ENCODE results near the gene ST3GAL5. TPM values are rescaled to one million over a fixed set of nuclear protein-coding genes. Genes with fewer than 3 reads are reported as not detected.

The ST3GAL5 gene
- polyA plus RNA-seq, 2 donors = 1.9 to 3.2 TPM

- no peaks in the 10 kb centered on the region for H3K4me1 ChIP-seq (ENCODE audit: control insufficient read depth in 2 of 2, insufficient read depth in 2 of 2, low read length in 1 of 2)
- no peaks in the 10 kb centered on the region for H3K9me3 ChIP-seq (ENCODE audit: control insufficient read depth in 2 of 2, insufficient read depth in 1 of 2, low read depth in 1 of 2, low read length in 1 of 2)
- no peak overlapping the region for H3K27ac ChIP-seq (ENCODE audit: low read depth in 2 of 2, low read length in 1 of 2)
- H3K4me3 ChIP-seq (ENCODE audit: low read depth in 1 of 2, low read length in 2 of 2) = no peak overlapping the region
- no peaks in the 10 kb centered on the region for H3K27me3 ChIP-seq (ENCODE audit: control insufficient read depth in 1 of 2, insufficient read depth in 2 of 2, low read length in 2 of 2)
- H3K36me3 ChIP-seq (ENCODE audit: control insufficient read depth in 2 of 2, insufficient read depth in 2 of 2, low read length in 1 of 2) = no peaks in the 10 kb centered on the region
- 90 to 94% methylated on average over 6 of the region's 6 CpGs for WGBS, 2 donors
These were observed 17.2 kb downstream of the ST3GAL5 start for GRCh38 chr2:85871494-85872164.

- Histone ChIP-seq H3K4me3 (ENCODE audit: low read depth in 1 of 2, low read length in 2 of 2) (no peak overlapping the region), H3K36me3 (ENCODE audit: control insufficient read depth in 2 of 2, insufficient read depth in 2 of 2, low read length in 1 of 2) (no peaks in the 10 kb centered on the region), H3K4me1 (ENCODE audit: control insufficient read depth in 2 of 2, insufficient read depth in 2 of 2, low read length in 1 of 2) (no peaks in the 10 kb centered on the region), H3K9me3 (ENCODE audit: control insufficient read depth in 2 of 2, insufficient read depth in 1 of 2, low read depth in 1 of 2, low read length in 1 of 2) (no peaks in the 10 kb centered on the region), H3K27me3 (ENCODE audit: control insufficient read depth in 1 of 2, insufficient read depth in 2 of 2, low read length in 2 of 2) (no peaks in the 10 kb centered on the region), H3K27ac (ENCODE audit: low read depth in 2 of 2, low read length in 1 of 2) (no peak overlapping the region)
- WGBS, 2 donors = 94 to 98% methylated on average over 9 of the region's 9 CpGs
These were observed 20.0 kb downstream of the ST3GAL5 start for GRCh38 chr2:85868822-85869221.

- no peaks in the 10 kb centered on the region for H3K9me3 ChIP-seq (ENCODE audit: control insufficient read depth in 2 of 2, insufficient read depth in 1 of 2, low read depth in 1 of 2, low read length in 1 of 2)
- no peak overlapping the region for H3K4me3 ChIP-seq (ENCODE audit: low read depth in 1 of 2, low read length in 2 of 2)
- H3K27ac ChIP-seq (ENCODE audit: low read depth in 2 of 2, low read length in 1 of 2) = no peak overlapping the region
- H3K4me1 ChIP-seq (ENCODE audit: control insufficient read depth in 2 of 2, insufficient read depth in 2 of 2, low read length in 1 of 2) = no peaks in the 10 kb centered on the region
- no peaks in the 10 kb centered on the region for H3K27me3 ChIP-seq (ENCODE audit: control insufficient read depth in 1 of 2, insufficient read depth in 2 of 2, low read length in 2 of 2)
- H3K36me3 ChIP-seq (ENCODE audit: control insufficient read depth in 2 of 2, insufficient read depth in 2 of 2, low read length in 1 of 2) = no peaks in the 10 kb centered on the region
- 88 to 95% methylated on average over 11 of the region's 11 CpGs for WGBS, 2 donors
These were observed 21.1 kb downstream of the ST3GAL5 start for GRCh38 chr2:85867556-85868292.

GRCh38 chr2:85867121-85867520, 21.7 kb downstream of the ST3GAL5 start:
- Histone ChIP-seq H3K4me1 (ENCODE audit: control insufficient read depth in 2 of 2, insufficient read depth in 2 of 2, low read length in 1 of 2) (no peaks in the 10 kb centered on the region), H3K9me3 (ENCODE audit: control insufficient read depth in 2 of 2, insufficient read depth in 1 of 2, low read depth in 1 of 2, low read length in 1 of 2) (no peaks in the 10 kb centered on the region), H3K36me3 (ENCODE audit: control insufficient read depth in 2 of 2, insufficient read depth in 2 of 2, low read length in 1 of 2) (no peaks in the 10 kb centered on the region), H3K27me3 (ENCODE audit: control insufficient read depth in 1 of 2, insufficient read depth in 2 of 2, low read length in 2 of 2) (no peaks in the 10 kb centered on the region), H3K4me3 (ENCODE audit: low read depth in 1 of 2, low read length in 2 of 2) (no peak overlapping the region), H3K27ac (ENCODE audit: low read depth in 2 of 2, low read length in 1 of 2) (no peak overlapping the region)
- 87 to 97% methylated on average over 1 of the region's 1 CpG for WGBS, 2 donors

GRCh38 chr2:85866165-85866659, 22.6 kb downstream of the ST3GAL5 start:
- Histone ChIP-seq H3K9me3 (ENCODE audit: control insufficient read depth in 2 of 2, insufficient read depth in 1 of 2, low read depth in 1 of 2, low read length in 1 of 2) (no peaks in the 10 kb centered on the region), H3K27ac (ENCODE audit: low read depth in 2 of 2, low read length in 1 of 2) (no peak overlapping the region), H3K27me3 (ENCODE audit: control insufficient read depth in 1 of 2, insufficient read depth in 2 of 2, low read length in 2 of 2) (no peaks in the 10 kb centered on the region), H3K4me1 (ENCODE audit: control insufficient read depth in 2 of 2, insufficient read depth in 2 of 2, low read length in 1 of 2) (no peaks in the 10 kb centered on the region), H3K36me3 (ENCODE audit: control insufficient read depth in 2 of 2, insufficient read depth in 2 of 2, low read length in 1 of 2) (no peaks in the 10 kb centered on the region), H3K4me3 (ENCODE audit: low read depth in 1 of 2, low read length in 2 of 2) (no peak overlapping the region)
- WGBS, 2 donors = 88 to 94% methylated on average over 3 of the region's 3 CpGs

GRCh38 chr2:85865539-85866164, 23.1 kb downstream of the ST3GAL5 start:
- H3K4me3 ChIP-seq (ENCODE audit: low read depth in 1 of 2, low read length in 2 of 2) = no peak overlapping the region
- H3K27me3 ChIP-seq (ENCODE audit: control insufficient read depth in 1 of 2, insufficient read depth in 2 of 2, low read length in 2 of 2) = no peaks in the 10 kb centered on the region
- H3K4me1 ChIP-seq (ENCODE audit: control insufficient read depth in 2 of 2, insufficient read depth in 2 of 2, low read length in 1 of 2) = no peaks in the 10 kb centered on the region
- H3K9me3 ChIP-seq (ENCODE audit: control insufficient read depth in 2 of 2, insufficient read depth in 1 of 2, low read depth in 1 of 2, low read length in 1 of 2) = no peaks in the 10 kb centered on the region
- 77 to 79% methylated on average over 6 of the region's 6 CpGs for WGBS, 2 donors
- no peaks in the 10 kb centered on the region for H3K36me3 ChIP-seq (ENCODE audit: control insufficient read depth in 2 of 2, insufficient read depth in 2 of 2, low read length in 1 of 2)
- H3K27ac ChIP-seq (ENCODE audit: low read depth in 2 of 2, low read length in 1 of 2) = peak overlapping the region in 1 of 2 donors; percentile 4

GRCh38 chr2:85864654-85865053, 24.1 kb downstream of the ST3GAL5 start:
- H3K9me3 ChIP-seq (ENCODE audit: control insufficient read depth in 2 of 2, insufficient read depth in 1 of 2, low read depth in 1 of 2, low read length in 1 of 2) = no peaks in the 10 kb centered on the region
- H3K4me1 ChIP-seq (ENCODE audit: control insufficient read depth in 2 of 2, insufficient read depth in 2 of 2, low read length in 1 of 2) = no peaks in the 10 kb centered on the region
- no peak overlapping the region for H3K4me3 ChIP-seq (ENCODE audit: low read depth in 1 of 2, low read length in 2 of 2)
- H3K36me3 ChIP-seq (ENCODE audit: control insufficient read depth in 2 of 2, insufficient read depth in 2 of 2, low read length in 1 of 2) = no peaks in the 10 kb centered on the region
- H3K27me3 ChIP-seq (ENCODE audit: control insufficient read depth in 1 of 2, insufficient read depth in 2 of 2, low read length in 2 of 2) = no peaks in the 10 kb centered on the region
- 92 to 96% methylated on average over 2 of the region's 2 CpGs for WGBS, 2 donors
- no peak overlapping the region for H3K27ac ChIP-seq (ENCODE audit: low read depth in 2 of 2, low read length in 1 of 2)

GRCh38 chr2:85862426-85862825, 26.4 kb downstream of the ST3GAL5 start:
- Histone ChIP-seq H3K4me1 (ENCODE audit: control insufficient read depth in 2 of 2, insufficient read depth in 2 of 2, low read length in 1 of 2) (no peaks in the 10 kb centered on the region), H3K27me3 (ENCODE audit: control insufficient read depth in 1 of 2, insufficient read depth in 2 of 2, low read length in 2 of 2) (no peaks in the 10 kb centered on the region), H3K9me3 (ENCODE audit: control insufficient read depth in 2 of 2, insufficient read depth in 1 of 2, low read depth in 1 of 2, low read length in 1 of 2) (no peaks in the 10 kb centered on the region), H3K36me3 (ENCODE audit: control insufficient read depth in 2 of 2, insufficient read depth in 2 of 2, low read length in 1 of 2) (peaks cover 0 to 2% of the 10 kb centered on the region in 2 donors), H3K27ac (ENCODE audit: low read depth in 2 of 2, low read length in 1 of 2) (no peak overlapping the region), H3K4me3 (ENCODE audit: low read depth in 1 of 2, low read length in 2 of 2) (no peak overlapping the region)
- 77 to 81% methylated on average over 5 of the region's 5 CpGs for WGBS, 2 donors

GRCh38 chr2:85861650-85862049, 27.1 kb downstream of the ST3GAL5 start:
- H3K4me1 ChIP-seq (ENCODE audit: control insufficient read depth in 2 of 2, insufficient read depth in 2 of 2, low read length in 1 of 2) = no peaks in the 10 kb centered on the region
- no peaks in the 10 kb centered on the region for H3K9me3 ChIP-seq (ENCODE audit: control insufficient read depth in 2 of 2, insufficient read depth in 1 of 2, low read depth in 1 of 2, low read length in 1 of 2)
- WGBS, 2 donors = 62 to 74% methylated on average over 5 of the region's 5 CpGs
- H3K27me3 ChIP-seq (ENCODE audit: control insufficient read depth in 1 of 2, insufficient read depth in 2 of 2, low read length in 2 of 2) = no peaks in the 10 kb centered on the region
- H3K27ac ChIP-seq (ENCODE audit: low read depth in 2 of 2, low read length in 1 of 2) = no peak overlapping the region
- no peak overlapping the region for H3K4me3 ChIP-seq (ENCODE audit: low read depth in 1 of 2, low read length in 2 of 2)
- peaks cover 0 to 2% of the 10 kb centered on the region in 2 donors for H3K36me3 ChIP-seq (ENCODE audit: control insufficient read depth in 2 of 2, insufficient read depth in 2 of 2, low read length in 1 of 2)
